ENCODE data around the gene DTD2.

- TF ChIP-seq CTCF (IDR thresholded peaks at IDR 0.05) = no peak
- TF ChIP-seq EP300 (IDR thresholded peaks at IDR 0.05) = no peak
These were observed 8.2 kb downstream of the DTD2 start for GRCh38 chr14:31449136-31449535.

All from ovary (tissue), 3 donors.